Heart left ventricle (tissue), 16 donors: Measurements from ENCODE around the gene ATF1. TPM values are rescaled to one million over a fixed set of nuclear protein-coding genes. Genes with fewer than 3 reads are reported as not detected.

Source experiments
- ATAC-seq, 4 donors: fragments of 200-7000 bp; cut with Tn5 transposase; one replicate each; pipeline ENCODE4 v1.9.1; 2020 to 2022; ENCODE audit warnings: moderate library complexity in 4 of 4, mild to moderate bottlenecking in 3 of 4, moderate number of reproducible peaks in 1 of 4
- DNase-seq, 5 donors: peaks; one replicate each; pipeline ENCODE4 v3.0.0-alpha.2; 2020
- H3K27ac ChIP-seq, 12 donors: fragments of 200-600 bp; sonication (generic) in 4 of 12; one replicate each; pipeline versions ENCODE4 v1.5.0 to v1.8.0; 2016 to 2022; ENCODE audit warnings: mild to moderate bottlenecking in 2 of 12
- H3K27me3 ChIP-seq, 9 donors: fragments of 200-600 bp; sonication (generic) in 2 of 9; one replicate each; pipeline versions ENCODE4 v1.5.1 to v1.8.0; 2016 to 2022; ENCODE audit warnings: mild to moderate bottlenecking in 3 of 9
- H3K36me3 ChIP-seq, 9 donors: fragments of 200-600 bp; sonication (generic) in 2 of 9; one replicate each; pipeline versions ENCODE4 v1.5.0 to v1.8.0; 2018 to 2022; ENCODE audit warnings: mild to moderate bottlenecking in 2 of 9
- H3K4me1 ChIP-seq, 12 donors: fragments of 200-600 bp; sonication (generic) in 4 of 12; one replicate each; pipeline versions ENCODE4 v1.5.0 to v1.8.0; 2016 to 2022; ENCODE audit warnings: mild to moderate bottlenecking in 3 of 12
- H3K4me3 ChIP-seq, 12 donors: fragments of 200-600 bp; sonication (generic) in 4 of 12; one replicate each; pipeline versions ENCODE4 v1.5.0 to v1.8.0; 2017 to 2022; ENCODE audit warnings: mild to moderate bottlenecking in 9 of 12, moderate library complexity in 4 of 12
- H3K9me3 ChIP-seq, 12 donors: fragments of 200-600 bp; sonication (generic) in 4 of 12; one replicate each; pipeline versions ENCODE4 v1.5.0 to v1.8.0; 2016 to 2022; ENCODE audit warnings: mild to moderate bottlenecking in 1 of 12
- POLR2A ChIP-seq, 2 donors: fragments of 450-650 bp; IDR thresholded peaks; one replicate each; pipeline ENCODE4 v1.6.1; 2017; ENCODE audit warnings: antibody characterized with exemption in 2 of 2, mild to moderate bottlenecking in 2 of 2, moderate library complexity in 2 of 2
- WGBS, 4 donors: extraction: QIAGEN DNeasy Blood & Tissue Kit in 2 of 4; methylation state at CpG; one replicate each; pipeline versions ENCODE4 v1.1.5 to v1.1.7; 2013 to 2018; 5-methylcytosine and 5-hydroxymethylcytosine counted together
- intact Hi-C, 10 donors: fragments of 100-400 bp; cut with DNase I; formaldehyde crosslinking; loops; one replicate each; pipeline versions ENCODE4 v1.11.1 to v1.14.2; 2022
- polyA plus RNA-seq, 2 donors: library from polyadenylated mRNA; stranded (reverse); fragments of 200-250 nt; gene quantifications; one replicate each; pipeline ENCODE4 v1.2.3, GENCODE V29; 2013
- total RNA-seq, 9 donors: library from RNA; depleted of rRNA in 2 of 9; stranded (reverse); fragments of >200 nt in 2 of 9; fragmentation: NEBNext Ultra II Directional in 3 of 9; extraction: Animal tissue kit (Norgen Biotek cat#: 25700) in 3 of 9; gene quantifications; one replicate each; pipeline versions ENCODE4 v1.1.0 to v1.2.4, GENCODE V29; 2016 to 2023
- TF ChIP-seq, protein P1 (sequence below), 12 donors: fragments of 200-600 bp; sonication (generic) in 4 of 12; IDR thresholded peaks; one replicate each; pipeline versions ENCODE4 v1.5.0 to v1.8.0; 2018 to 2022; ENCODE audit warnings: antibody characterized with exemption in 12 of 12, mild to moderate bottlenecking in 5 of 12
- donor health status: ischemic (EF 13 %, LVEDD 7.1; RV severe dilation, severe dysfunction).
- donor health status: healthy with polysubstance abuse.
- donor health status: DM: no; HTN: yes; CAD: no.
- donor health status: DM: no; HTN: no; CAD: no.
- donor health status: ischemic (EF 25% LVEDD 6.9; RV normal size, moderate dysfunction).
- donor health status: ischemic (EF 25% LVEDD 5.7; RV mildly dilated, moderate dysfunction).
- donor health status: healthy.
- donor health status: DM: yes; HTN: yes; CAD: no.
- donor health status: ischemic (EF 35%, LVEDD 5.7; RV mildly dilated, moderate dysfunction).
- donor health status: nonischemic (EF 11% LVEDD 7.7; RV severe dilation, severe dysfunction).
- donor health status: DM: yes; HTN: yes; CAD: no.
- donor health status: PGD.
- donor health status: ischemic (EF 29% LVEDD 5.4; RV normal size, mild dysfunction).
- donor health status: nonischemic (EF 23%, LVEDD 6.1; RV moderate dilation, normal function).

The ATF1 gene
- total and polyA plus RNA-seq, 11 donors: 3.5 to 27.4 (median 18.0) TPM

DNA sequence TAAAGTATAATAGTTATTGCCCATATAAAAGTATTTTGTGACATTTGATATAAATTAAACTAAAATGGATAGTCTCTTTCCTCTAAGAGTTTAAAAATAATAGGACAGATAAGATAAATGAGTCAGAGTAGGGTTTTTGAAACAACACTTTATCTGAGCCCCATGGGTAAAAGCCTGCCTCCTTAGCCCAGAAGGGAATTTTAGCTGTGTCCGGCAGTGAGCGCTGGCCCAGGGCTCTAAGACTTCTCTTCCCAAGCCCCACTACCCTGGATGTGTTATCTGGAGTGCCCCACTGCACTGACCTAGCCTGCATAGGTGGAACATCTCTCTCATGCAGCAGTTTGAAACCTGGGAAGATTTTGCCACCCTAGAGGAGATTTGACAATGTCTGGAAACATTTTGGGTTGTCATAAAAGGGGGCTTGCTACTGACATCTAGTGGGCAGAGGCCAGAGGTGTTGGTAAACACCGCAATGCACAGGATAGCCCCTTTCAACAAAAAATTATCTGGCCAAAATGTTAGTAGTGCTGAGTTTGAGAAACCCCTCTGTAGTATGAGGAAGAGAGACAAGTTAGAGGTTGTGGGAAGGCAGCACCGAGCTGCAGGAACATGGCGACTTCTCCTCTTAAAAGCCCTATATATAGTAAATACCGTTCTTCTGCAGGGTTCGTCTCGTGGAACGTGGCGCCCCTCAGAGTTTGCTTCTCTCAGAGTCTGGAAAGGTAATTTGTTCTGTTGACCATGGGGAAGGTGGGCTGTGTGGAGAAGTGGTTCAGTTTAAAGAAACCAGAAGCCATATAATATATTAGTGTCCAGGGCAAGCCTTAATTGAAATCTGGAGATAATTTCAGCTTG is 29.3 kb upstream of the ATF1 start:
- no peak overlapping the region for H3K27ac ChIP-seq
- H3K27me3 ChIP-seq: no peaks in the 10 kb centered on the region
- H3K4me1 ChIP-seq: peaks cover 0 to 3% (median 0%) of the 10 kb centered on the region in 12 donors
- no peak overlapping the region for H3K4me3 ChIP-seq
- DNase-seq (no peak), ATAC-seq (peak; percentile 46 to 62 (median 58))
- TF ChIP-seq POLR2A (IDR thresholded peaks at IDR 0.05): no peak
- TF ChIP-seq, protein P1, sequence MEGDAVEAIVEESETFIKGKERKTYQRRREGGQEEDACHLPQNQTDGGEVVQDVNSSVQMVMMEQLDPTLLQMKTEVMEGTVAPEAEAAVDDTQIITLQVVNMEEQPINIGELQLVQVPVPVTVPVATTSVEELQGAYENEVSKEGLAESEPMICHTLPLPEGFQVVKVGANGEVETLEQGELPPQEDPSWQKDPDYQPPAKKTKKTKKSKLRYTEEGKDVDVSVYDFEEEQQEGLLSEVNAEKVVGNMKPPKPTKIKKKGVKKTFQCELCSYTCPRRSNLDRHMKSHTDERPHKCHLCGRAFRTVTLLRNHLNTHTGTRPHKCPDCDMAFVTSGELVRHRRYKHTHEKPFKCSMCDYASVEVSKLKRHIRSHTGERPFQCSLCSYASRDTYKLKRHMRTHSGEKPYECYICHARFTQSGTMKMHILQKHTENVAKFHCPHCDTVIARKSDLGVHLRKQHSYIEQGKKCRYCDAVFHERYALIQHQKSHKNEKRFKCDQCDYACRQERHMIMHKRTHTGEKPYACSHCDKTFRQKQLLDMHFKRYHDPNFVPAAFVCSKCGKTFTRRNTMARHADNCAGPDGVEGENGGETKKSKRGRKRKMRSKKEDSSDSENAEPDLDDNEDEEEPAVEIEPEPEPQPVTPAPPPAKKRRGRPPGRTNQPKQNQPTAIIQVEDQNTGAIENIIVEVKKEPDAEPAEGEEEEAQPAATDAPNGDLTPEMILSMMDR (IDR thresholded peaks at IDR 0.05): peak; percentile 42 to 72 (median 60)
- H3K36me3 ChIP-seq: peaks cover 0 to 100% (median 93%) of the 10 kb centered on the region in 9 donors
- no peaks in the 10 kb centered on the region for H3K9me3 ChIP-seq
- 62 to 70% (median 63%) methylated on average over 10 of the region's 10 CpGs for WGBS, 4 donors
- intact Hi-C loops: loop anchor here in 7 of 10 donors (2.0 to 10.0 kb wide), 2 partner anchors 230 kb away; partner anchors contain the start of gene DIP2B (in 7 of the 7)

DNA sequence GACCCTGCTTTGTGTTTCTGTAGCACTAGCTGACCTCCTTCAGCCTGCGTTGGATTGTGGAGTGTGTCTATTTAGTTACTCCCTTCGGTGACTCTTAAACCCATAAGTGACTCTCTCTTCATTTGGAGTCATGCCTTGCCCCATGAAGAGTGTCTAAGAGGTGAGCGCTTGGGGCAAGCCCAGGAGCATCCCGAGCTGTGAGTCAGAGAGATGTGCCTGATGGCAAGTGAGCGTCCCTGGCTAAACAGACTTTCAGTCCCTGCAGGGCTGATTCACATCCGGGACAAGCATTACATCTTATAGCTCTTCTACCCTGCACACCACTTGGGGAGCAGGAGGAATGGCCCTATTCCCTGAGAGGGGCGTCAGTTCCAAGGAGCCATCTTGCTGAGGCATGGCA is 24.3 kb upstream of the ATF1 start:
- Histone ChIP-seq H3K27ac (no peak overlapping the region), H3K4me1 (peaks cover 0 to under 1% (median 0%) of the 10 kb centered on the region in 12 donors), H3K36me3 (peaks cover 0 to 100% (median 96%) of the 10 kb centered on the region in 9 donors), H3K4me3 (no peak overlapping the region), H3K27me3 (no peaks in the 10 kb centered on the region), H3K9me3 (no peaks in the 10 kb centered on the region)
- WGBS, 4 donors: 89 to 94% (median 93%) methylated on average over 6 to 7 of the region's 7 CpGs
- TF ChIP-seq, protein P1 (IDR thresholded peaks at IDR 0.05): no peak
- no peak for TF ChIP-seq POLR2A (IDR thresholded peaks at IDR 0.05)
- ATAC-seq (no peak), DNase-seq (no peak)
- intact Hi-C loops: loop anchor here in 5 of 10 donors (10.0 kb wide), 1 partner anchor 235 kb away; the partner anchor contains the start of gene DIP2B (in 5 of the 5)

DNA sequence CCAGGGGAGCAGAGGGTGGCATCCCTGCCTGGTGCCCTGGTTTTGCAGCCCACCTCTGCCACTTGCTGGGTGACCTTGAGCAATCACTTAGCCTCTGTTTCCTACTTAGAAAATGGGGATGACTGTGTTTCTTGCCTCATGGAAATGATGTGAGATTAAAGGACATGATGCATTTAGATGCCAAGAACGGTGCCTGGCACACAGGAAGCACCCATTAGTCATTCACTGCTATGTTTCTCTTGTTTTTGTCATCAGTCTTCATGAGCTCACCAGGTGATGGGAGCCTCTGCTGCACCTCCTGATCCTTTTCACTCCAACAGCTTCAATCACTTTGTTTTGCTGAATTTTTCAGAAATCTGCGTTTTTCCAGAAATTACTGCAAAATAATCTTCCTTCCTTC is 23.6 kb upstream of the ATF1 start:
- H3K36me3 ChIP-seq: peaks cover 0 to 100% (median 100%) of the 10 kb centered on the region in 9 donors
- ATAC-seq: no peak

DNA sequence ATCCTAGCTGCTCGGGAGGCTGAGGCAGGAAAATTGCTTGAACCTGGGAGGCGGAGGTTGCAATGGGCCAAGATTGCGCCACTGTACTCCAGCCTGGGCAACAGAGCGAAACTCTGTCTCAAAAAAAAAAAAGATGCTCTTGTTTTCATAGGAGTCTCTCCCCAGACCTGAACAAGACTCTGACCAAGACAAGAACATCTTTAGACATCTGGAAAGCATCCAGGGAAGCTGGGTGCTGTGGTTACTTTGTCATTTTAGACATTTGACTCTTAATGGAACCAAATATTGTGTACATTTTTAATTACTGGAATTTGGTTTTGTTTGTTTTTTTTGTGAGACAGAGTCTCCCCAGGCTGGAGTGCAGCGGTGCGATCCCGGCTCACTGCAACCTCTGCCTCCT is 21.1 kb upstream of the ATF1 start:
- intact Hi-C loops: no loop called here
- Histone ChIP-seq H3K27me3 (no peaks in the 10 kb centered on the region), H3K4me1 (no peaks in the 10 kb centered on the region), H3K27ac (no peak overlapping the region), H3K36me3 (peaks cover 0 to 100% (median 100%) of the 10 kb centered on the region in 9 donors), H3K9me3 (no peaks in the 10 kb centered on the region), H3K4me3 (no peak overlapping the region)
- TF ChIP-seq, protein P1 (IDR thresholded peaks at IDR 0.05): no peak
- no peak for TF ChIP-seq POLR2A (IDR thresholded peaks at IDR 0.05)
- WGBS, 4 donors: 95 to 98% (median 97%) methylated on average over 7 of the region's 7 CpGs
- no peak for DNase-seq
- no peak for ATAC-seq

More for the DNA sequence above, 23.6 kb upstream of the ATF1 start:
- no peak overlapping the region for H3K4me3 ChIP-seq
- WGBS, 4 donors: 84 to 97% (median 92%) methylated on average over 2 of the region's 2 CpGs
- H3K4me1 ChIP-seq: no peaks in the 10 kb centered on the region
- DNase-seq: no peak
- TF ChIP-seq, protein P1 (IDR thresholded peaks at IDR 0.05): no peak
- TF ChIP-seq POLR2A (IDR thresholded peaks at IDR 0.05): no peak
- H3K9me3 ChIP-seq: no peaks in the 10 kb centered on the region
- no peak overlapping the region for H3K27ac ChIP-seq
- H3K27me3 ChIP-seq: no peaks in the 10 kb centered on the region
- intact Hi-C loops: no loop called here
